Peyer's patch (tissue), 4 donors: ENCODE measurements around the gene MGRN1.

Source experiments
- CTCF ChIP-seq, 6 experiments: fragments of 450-650 bp in 4 of 6; fragments of 200-600 bp in 2 of 6; sonication (generic) in 1 of 6; IDR thresholded peaks; one replicate each; pipeline ENCODE4 v1.5.1; 2017 to 2019; ENCODE audit warnings: antibody characterized with exemption in 6 of 6, mild to moderate bottlenecking in 3 of 6, moderate library complexity in 1 of 6
- POLR2A ChIP-seq, 2 donors: fragments of 450-650 bp; IDR thresholded peaks; one replicate each; pipeline ENCODE4 v1.5.1; 2017; ENCODE audit warnings: antibody characterized with exemption in 2 of 2, mild to moderate bottlenecking in 2 of 2, moderate library complexity in 2 of 2

DNA sequence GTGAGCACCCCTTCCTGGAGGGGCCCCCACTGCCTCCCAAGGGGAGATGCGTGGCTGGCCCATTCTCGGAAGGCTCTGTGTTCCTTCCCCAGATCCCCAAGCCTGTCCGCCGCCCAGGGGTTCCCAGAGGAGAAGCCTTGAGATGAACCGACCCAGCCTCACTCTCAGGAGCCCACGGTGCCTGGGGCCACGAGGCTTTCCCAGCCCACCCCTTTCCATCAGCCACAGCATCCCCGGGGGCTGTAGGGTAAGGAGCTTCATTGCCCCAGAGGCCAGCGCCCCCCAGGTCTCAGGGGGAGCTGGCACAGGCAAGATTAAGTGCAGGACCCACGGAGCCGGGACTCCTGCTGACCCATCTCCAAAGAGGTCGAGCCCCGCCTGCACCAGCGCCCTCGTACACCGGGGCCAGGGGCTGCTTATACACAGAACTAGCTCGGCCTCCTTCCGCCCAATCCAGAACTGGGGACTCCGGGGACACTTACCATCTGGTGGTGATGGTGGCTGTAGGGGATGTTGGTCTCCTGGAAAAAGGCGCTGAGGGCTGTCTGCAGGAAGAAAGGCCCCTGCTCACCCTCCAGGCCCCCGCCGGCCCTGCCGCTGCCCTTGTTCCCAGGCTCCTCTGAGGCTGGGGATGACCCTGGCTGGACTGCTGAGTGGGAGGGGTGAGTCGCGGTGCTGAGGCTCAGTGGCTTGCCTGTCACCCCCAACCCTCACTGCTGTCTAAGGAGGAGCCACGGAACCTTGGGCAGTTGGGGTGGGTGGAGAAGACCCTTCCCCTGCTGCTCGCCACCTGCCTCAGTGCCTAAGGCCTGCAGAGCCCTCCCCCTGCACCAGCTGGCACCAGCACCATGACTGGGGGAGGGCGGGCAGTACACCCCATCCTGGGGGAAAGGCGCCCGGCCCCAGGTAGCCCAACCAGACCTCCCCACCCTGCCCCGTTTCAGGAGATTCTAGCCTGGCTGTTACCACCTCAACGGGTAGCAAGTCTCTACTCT, 14.3 kb upstream of the MGRN1 start:
- TF ChIP-seq CTCF (IDR thresholded peaks at IDR 0.05) (no peak), POLR2A (IDR thresholded peaks at IDR 0.05) (no peak)
